HG03060 (cell line): ENCODE data around the gene LIX1.
A peak's percentile ranks its signal among the peaks of the same experiment; 100 is the strongest.
"Not testable (repeated sequence)": the region's sequence is repeated elsewhere in the genome, so short reads cannot be mapped to it uniquely, and the experiment has no call there.

ENCODE experiments used
- ATAC-seq: cut with Tn5 transposase; IDR thresholded peaks from one replicate; pipeline ENCODE4 v1.9.1; 2021; ENCODE audit warnings: low read depth, moderate number of reproducible peaks; ENCODE audit not compliant: unreplicated experiment

The LIX1 gene

GRCh38 chr5:97142521-97143254 lies at the start of gene LIX1:
TSS of gene LIX1 (minus strand) at chr5:97142611. CDS start at chr5:97142576, 35 bp downstream.
- ATAC-seq = no peak

GRCh38 chr5:97191893-97192292 lies 49.5 kb upstream of the LIX1 start:
- ATAC-seq = no peak

- ATAC-seq = not testable (repeated sequence)
Observed at GRCh38 chr5:97189523-97189922, 47.1 kb upstream of the LIX1 start.

GRCh38 chr5:97183930-97184213 lies 41.5 kb upstream of the LIX1 start:
- ATAC-seq = no peak

GRCh38 chr5:97183100-97183929 lies 40.9 kb upstream of the LIX1 start, which contains the start of gene RIOK2:
TSS of gene RIOK2 (minus strand) at chr5:97183247. CDS start at chr5:97183191, 56 bp downstream.
- ATAC-seq = peak; percentile 89

GRCh38 chr5:97182571-97183099 lies 40.2 kb upstream of the LIX1 start:
- ATAC-seq = no peak

- ATAC-seq = no peak
Observed at GRCh38 chr5:97181856-97182545, 39.6 kb upstream of the LIX1 start.

GRCh38 chr5:97179457-97179856 lies 37.0 kb upstream of the LIX1 start:
- not testable (repeated sequence) for ATAC-seq

GRCh38 chr5:97172227-97172626 lies 29.8 kb upstream of the LIX1 start:
- no peak for ATAC-seq

- no peak for ATAC-seq
Observed at GRCh38 chr5:97171703-97172102, 29.3 kb upstream of the LIX1 start.

- ATAC-seq = peak; percentile 68
Observed at GRCh38 chr5:97167435-97167834, 25.0 kb upstream of the LIX1 start.

GRCh38 chr5:97165726-97166125 lies 23.3 kb upstream of the LIX1 start:
- ATAC-seq = no peak

- no peak for ATAC-seq
Observed at GRCh38 chr5:97164846-97165245, 22.4 kb upstream of the LIX1 start.

GRCh38 chr5:97163790-97164285 lies 21.4 kb upstream of the LIX1 start:
- no peak for ATAC-seq

- ATAC-seq = no peak
Observed at GRCh38 chr5:97163360-97163764, 21.0 kb upstream of the LIX1 start.

- ATAC-seq = no peak
Observed at GRCh38 chr5:97162045-97162444, 19.6 kb upstream of the LIX1 start.

- no peak for ATAC-seq
Observed at GRCh38 chr5:97157689-97158088, 15.3 kb upstream of the LIX1 start.

GRCh38 chr5:97151370-97151769 lies 9.0 kb upstream of the LIX1 start:
- ATAC-seq = no peak

- ATAC-seq = no peak
Observed at GRCh38 chr5:97150401-97150800, 8.0 kb upstream of the LIX1 start.

GRCh38 chr5:97149709-97150108 lies 7.3 kb upstream of the LIX1 start:
- no peak for ATAC-seq

GRCh38 chr5:97148288-97148687 lies 5.9 kb upstream of the LIX1 start:
- no peak for ATAC-seq
